T1000 (cell line): Measurements from ENCODE around the gene WDR1.
"Not testable (repeated sequence)": the region's sequence is repeated elsewhere in the genome, so short reads cannot be mapped to it uniquely, and the experiment has no call there.

Experiments
- DNase-seq: peaks from one replicate; lab custom pipeline; 2025; ENCODE audit warnings: mixed read lengths; lab: John Stamatoyannopoulos, UW

WDR1 gene

GRCh38 chr4:10131202-10131601, 14.6 kb upstream of the WDR1 start:
- no peak for DNase-seq

- no peak for DNase-seq
These were observed 13.7 kb upstream of the WDR1 start for GRCh38 chr4:10130178-10130888.

- DNase-seq = peak; percentile 26
These were observed 12.9 kb upstream of the WDR1 start for GRCh38 chr4:10129196-10130177.

- DNase-seq = no peak
These were observed 12.2 kb upstream of the WDR1 start for GRCh38 chr4:10128761-10129160.

- not testable (repeated sequence) for DNase-seq
These were observed 10.9 kb upstream of the WDR1 start for GRCh38 chr4:10127531-10127930.

- no peak for DNase-seq
These were observed 7.8 kb upstream of the WDR1 start for GRCh38 chr4:10124167-10124930.

GRCh38 chr4:10123227-10124101, 6.9 kb upstream of the WDR1 start:
- no peak for DNase-seq

GRCh38 chr4:10122236-10122932, 5.8 kb upstream of the WDR1 start:
- no peak for DNase-seq

- no peak for DNase-seq
These were observed 5.1 kb upstream of the WDR1 start for GRCh38 chr4:10121568-10122208.

GRCh38 chr4:10120943-10121567, 4.5 kb upstream of the WDR1 start:
- no peak for DNase-seq

- DNase-seq = no peak
These were observed 3.2 kb upstream of the WDR1 start for GRCh38 chr4:10119773-10120172.

- no peak for DNase-seq
These were observed 2.7 kb upstream of the WDR1 start for GRCh38 chr4:10119278-10119677.

- no peak for DNase-seq
These were observed 1.7 kb upstream of the WDR1 start for GRCh38 chr4:10118048-10119004.

- no peak for DNase-seq
These were observed 904 bp upstream of the WDR1 start for GRCh38 chr4:10117359-10118047.

GRCh38 chr4:10115797-10116568, 616 bp downstream of the WDR1 start:
- DNase-seq = no peak

- no peak for DNase-seq
These were observed 1.3 kb downstream of the WDR1 start for GRCh38 chr4:10115271-10115796.

- DNase-seq = no peak
These were observed 2.0 kb downstream of the WDR1 start for GRCh38 chr4:10114607-10115006.
